CD14-positive monocyte (primary cell): ENCODE data around the gene NEK7. TPM values are rescaled to one million over a fixed set of nuclear protein-coding genes. Genes with fewer than 3 reads are reported as not detected.

Source experiments
- DNase-seq, 3 donors: peaks; one replicate each; pipeline ENCODE4 v3.0.0-alpha.2; 2011 to 2022
- H2AFZ ChIP-seq: 2 replicates; pipeline ENCODE4 v1.6.0; 2012; ENCODE audit warnings: mild to moderate bottlenecking, low read depth, low read length, inconsistent platforms; ENCODE audit not compliant: insufficient read depth, poor library complexity, severe bottlenecking
- H3K27ac ChIP-seq, 2 donors: 1 replicate in 1 of 2; 2 replicates in 1 of 2; pipeline ENCODE4 v1.5.1; 2012 to 2013; ENCODE audit warnings: low read length in 2 of 2, control low read depth in 1 of 2, inconsistent platforms in 1 of 2, low read depth in 1 of 2, mild to moderate bottlenecking in 1 of 2
- H3K27me3 ChIP-seq, 2 donors: one replicate each; pipeline versions ENCODE4 v1.6.0 to v1.6.1; 2011 to 2013; ENCODE audit warnings: low read length in 2 of 2; ENCODE audit not compliant: control insufficient read depth in 2 of 2, insufficient read depth in 2 of 2
- H3K36me3 ChIP-seq, 2 donors: replicated peaks in 1 of 2; 1 replicate in 1 of 2; 2 replicates in 1 of 2; pipeline versions ENCODE4 v1.5.1 to v1.6.1; 2012 to 2013; ENCODE audit warnings: low read length in 2 of 2, control low read depth in 1 of 2, inconsistent platforms in 1 of 2, mild to moderate bottlenecking in 1 of 2; ENCODE audit not compliant: insufficient read depth in 2 of 2, control insufficient read depth in 1 of 2
- H3K4me1 ChIP-seq, 2 donors: 1 replicate in 1 of 2; 2 replicates in 1 of 2; pipeline versions ENCODE4 v1.5.1 to v1.6.1; 2012 to 2013; ENCODE audit warnings: low read length in 2 of 2, control low read depth in 1 of 2, inconsistent platforms in 1 of 2, mild to moderate bottlenecking in 1 of 2, moderate library complexity in 1 of 2; ENCODE audit not compliant: insufficient read depth in 2 of 2, control insufficient read depth in 1 of 2
- H3K4me2 ChIP-seq: replicated peaks from 2 replicates; pipeline ENCODE3; 2012; ENCODE audit warnings: low read length, moderate library complexity, mild to moderate bottlenecking; ENCODE audit not compliant: poor library complexity, severe bottlenecking; ENCODE audit errors: extremely low read depth
- H3K4me3 ChIP-seq, 3 experiments: fragments of 200-600 bp in 1 of 3; sonication (generic) in 1 of 3; replicated peaks in 1 of 3; 1 replicate in 2 of 3; 2 replicates in 1 of 3; pipeline ENCODE4 v1.5.1; 2011 to 2013; ENCODE audit warnings: low read length in 3 of 3, mild to moderate bottlenecking in 3 of 3, control low read depth in 2 of 3, low read depth in 2 of 3, inconsistent platforms in 1 of 3, moderate library complexity in 1 of 3
- H3K79me2 ChIP-seq: 2 replicates; pipeline ENCODE4 v1.6.0; 2012; ENCODE audit warnings: mild to moderate bottlenecking, control low read depth, inconsistent platforms, low read length, moderate library complexity; ENCODE audit not compliant: insufficient read depth
- H3K9ac ChIP-seq: 2 replicates; pipeline ENCODE4 v1.6.0; 2017; ENCODE audit warnings: low read length, mild to moderate bottlenecking; ENCODE audit not compliant: insufficient read depth, poor library complexity, severe bottlenecking
- H3K9me3 ChIP-seq, 2 donors: replicated peaks in 1 of 2; 1 replicate in 1 of 2; 2 replicates in 1 of 2; pipeline versions ENCODE4 v1.5.1 to v1.6.1; 2012 to 2013; ENCODE audit warnings: low read length in 2 of 2, control low read depth in 1 of 2; ENCODE audit not compliant: control insufficient read depth in 1 of 2, insufficient read depth in 1 of 2
- H4K20me1 ChIP-seq: 2 replicates; pipeline ENCODE4 v1.6.0; 2012; ENCODE audit warnings: mild to moderate bottlenecking, low read length, control low read depth, moderate library complexity; ENCODE audit not compliant: insufficient read depth
- H3K27ac Mint-ChIP-seq, 7 donors: one replicate each; pipeline ENCODE4 v1.8.0; 2020; ENCODE audit warnings: mild to moderate bottlenecking in 7 of 7, mixed read lengths in 7 of 7, moderate library complexity in 6 of 7, inconsistent platforms in 2 of 7
- H3K27me3 Mint-ChIP-seq, 3 donors: one replicate each; pipeline ENCODE4 v1.8.0; 2021 to 2022; ENCODE audit warnings: low read depth in 3 of 3, mild to moderate bottlenecking in 3 of 3, mixed read lengths in 3 of 3, moderate library complexity in 3 of 3, inconsistent platforms in 1 of 3
- H3K36me3 Mint-ChIP-seq, 2 donors: one replicate each; pipeline ENCODE4 v1.8.0; 2020; ENCODE audit warnings: mixed read lengths in 2 of 2, inconsistent platforms in 1 of 2, mild to moderate bottlenecking in 1 of 2
- H3K4me1 Mint-ChIP-seq: one replicate; pipeline ENCODE4 v1.8.0; 2020; ENCODE audit warnings: mild to moderate bottlenecking, mixed read lengths
- H3K4me3 Mint-ChIP-seq, 2 donors: one replicate each; pipeline ENCODE4 v1.8.0; 2020; ENCODE audit warnings: mild to moderate bottlenecking in 2 of 2, mixed read lengths in 2 of 2, moderate library complexity in 1 of 2
- H3K9me3 Mint-ChIP-seq, 7 donors: one replicate each; pipeline ENCODE4 v1.8.0; 2020 to 2022; ENCODE audit warnings: mixed read lengths in 7 of 7, mild to moderate bottlenecking in 6 of 7, moderate library complexity in 6 of 7, inconsistent platforms in 2 of 7
- CTCF ChIP-seq: fragments of 200-600 bp; IDR thresholded peaks from one replicate; pipeline ENCODE4 v1.8.0; 2022; ENCODE audit warnings: antibody characterized with exemption, mild to moderate bottlenecking
- WGBS: methylation state at CpG from one replicate; pipeline ENCODE4 v1.1.5; 2013; ENCODE audit warnings: missing lambda C conversion rate; ENCODE audit not compliant: insufficient coverage; 5-methylcytosine and 5-hydroxymethylcytosine counted together
- intact Hi-C, 2 donors: fragments of 100-400 bp; cut with micrococcal nuclease; formaldehyde crosslinking; loops; one replicate each; pipeline versions ENCODE4 v1.15.0 to v1.15.1; 2023
- polyA plus RNA-seq, 3 donors: library from polyadenylated mRNA; depleted of rRNA in 1 of 3; unstranded in 2 of 3; stranded (reverse) in 1 of 3; fragments of 300-500 nt in 2 of 3; fragments of >200 nt in 1 of 3; fragmentation: Illumina TruSeq in 2 of 3; gene quantifications; 1 replicate in 2 of 3; 2 replicates in 1 of 3; pipeline ENCODE4 v1.2.3, GENCODE V29; 2012 to 2021

The NEK7 gene
- polyA plus RNA-seq, 3 donors: 16.0 to 50.1 (median 46.5) TPM

GRCh38 chr1:198116469-198116868, 40.3 kb upstream of the NEK7 start:
- no peak overlapping the region for H3K4me3 ChIP-seq
- DNase-seq: no peak
- no peak overlapping the region for H3K27ac ChIP-seq
- H3K4me3 Mint-ChIP-seq: no peak overlapping the region
- no peaks in the 10 kb centered on the region for H3K36me3 Mint-ChIP-seq
- H3K4me2 ChIP-seq: no peak overlapping the region
- H3K9ac ChIP-seq: no peak overlapping the region
- H3K79me2 ChIP-seq: no peaks in the 10 kb centered on the region
- no peaks in the 10 kb centered on the region for H3K4me1 ChIP-seq
- H3K36me3 ChIP-seq: no peaks in the 10 kb centered on the region
- no peaks in the 10 kb centered on the region for H3K4me1 Mint-ChIP-seq
- intact Hi-C loops: no loop called here
- no peaks in the 10 kb centered on the region for H3K27me3 Mint-ChIP-seq
- H3K27ac Mint-ChIP-seq: no peak overlapping the region
- peaks cover 0 to 4% (median 0%) of the 10 kb centered on the region in 7 donors for H3K9me3 Mint-ChIP-seq
- no peaks in the 10 kb centered on the region for H4K20me1 ChIP-seq
- WGBS: 83% methylated on average over 1 of the region's 5 CpGs
- H2AFZ ChIP-seq: no peak overlapping the region
- no peaks in the 10 kb centered on the region for H3K9me3 ChIP-seq
- no peak for TF ChIP-seq CTCF
- H3K27me3 ChIP-seq: no peaks in the 10 kb centered on the region

- Histone ChIP-seq H3K4me2 (no peak overlapping the region), H2AFZ (no peak overlapping the region), H3K79me2 (no peaks in the 10 kb centered on the region), H3K9ac (no peak overlapping the region), H3K27ac (no peak overlapping the region), H3K27me3 (no peaks in the 10 kb centered on the region), H3K4me3 (no peak overlapping the region), H3K9me3 (no peaks in the 10 kb centered on the region), H4K20me1 (no peaks in the 10 kb centered on the region), H3K4me1 (no peaks in the 10 kb centered on the region), H3K36me3 (no peaks in the 10 kb centered on the region)
- intact Hi-C loops: no loop called here
- no peaks in the 10 kb centered on the region for H3K4me1 Mint-ChIP-seq
- no peak overlapping the region for H3K4me3 Mint-ChIP-seq
- no peak overlapping the region for H3K27ac Mint-ChIP-seq
- TF ChIP-seq CTCF: no peak
- H3K27me3 Mint-ChIP-seq: no peaks in the 10 kb centered on the region
- no peaks in the 10 kb centered on the region for H3K36me3 Mint-ChIP-seq
- H3K9me3 Mint-ChIP-seq: peaks cover 0 to 4% (median 0%) of the 10 kb centered on the region in 7 donors
- no peak for DNase-seq
- no CpG with 5 or more reads among the region's 1 CpG for WGBS
These were observed 39.5 kb upstream of the NEK7 start for GRCh38 chr1:198117267-198117666.
